Measurements from ENCODE around the gene SEMA3B.

GRCh38 chr3:50273689-50274065 is 4.7 kb downstream of the SEMA3B start:
- no peak for TF ChIP-seq POLR2A (IDR thresholded peaks at IDR 0.05; ENCODE audit: low read depth, low read length)
- no peak for TF ChIP-seq POLR2AphosphoS5 (IDR thresholded peaks at IDR 0.05; ENCODE audit: low read depth, low read length)
- TF ChIP-seq TAF1 (IDR thresholded peaks at IDR 0.05; ENCODE audit: borderline replicate concordance, low read depth, low read length), result no peak

Measured in GM12892 (cell line).